K562 (cell line): ENCODE results near the gene TRRAP. TPM values are rescaled to one million over a fixed set of nuclear protein-coding genes. Genes with fewer than 3 reads are reported as not detected.
A peak's percentile ranks its signal among the peaks of the same experiment; 100 is the strongest.

Source experiments
- CTBP1 ChIP-seq: fragments of 450-650 bp; IDR thresholded peaks from 2 replicates; pipeline ENCODE4 v1.6.1; 2016; ENCODE audit warnings: borderline replicate concordance
- E2F3 ChIP-seq: fragments of 250-450 bp; sonication (Bioruptor Pico); IDR thresholded peaks from 2 replicates; pipeline ENCODE4 v1.4.0; 2020; ENCODE audit warnings: mild to moderate bottlenecking
- ELK3 ChIP-seq: fragments of 450-650 bp; formaldehyde crosslinking; IDR thresholded peaks from 2 replicates; pipeline ENCODE4 v1.4.0; 2020; ENCODE audit warnings: mild to moderate bottlenecking
- EWSR1 ChIP-seq: fragments of 450-650 bp; IDR thresholded peaks from 2 replicates; pipeline ENCODE4 v1.6.1; 2018; ENCODE audit warnings: borderline replicate concordance, mild to moderate bottlenecking, low read depth, moderate library complexity; ENCODE audit not compliant: partially characterized antibody
- HNRNPL ChIP-seq: fragments of 200-400 bp; formaldehyde crosslinking; IDR thresholded peaks from 2 replicates; pipeline ENCODE4 v1.6.1; 2017; ENCODE audit warnings: low read depth, mild to moderate bottlenecking, low read length
- JUN ChIP-seq, 2 experiments: sonication (generic) in 1 of 2; formaldehyde crosslinking in 1 of 2; IDR thresholded peaks; 2 replicates each; pipeline versions ENCODE4 v1.6.1 to v1.8.0; 2012 to 2022; ENCODE audit warnings: borderline replicate concordance in 2 of 2, mild to moderate bottlenecking in 2 of 2, improper control_type of control experiment in 1 of 2, low read depth in 1 of 2, low read length in 1 of 2, missing genetic modification reagents in 1 of 2
- KHSRP ChIP-seq: fragments of 450-650 bp; IDR thresholded peaks from 2 replicates; pipeline ENCODE4 v1.6.1; 2017
- NFIX ChIP-seq: fragments of 250-450 bp; sonication (Bioruptor Pico); IDR thresholded peaks from 2 replicates; pipeline ENCODE4 v1.4.0; 2020; ENCODE audit warnings: low read depth, mild to moderate bottlenecking, moderate library complexity
- POLR2AphosphoS5 ChIP-seq: IDR thresholded peaks from 2 replicates; pipeline ENCODE4 v1.6.1; 2011; ENCODE audit warnings: mild to moderate bottlenecking, low read depth, low read length, moderate library complexity; ENCODE audit not compliant: control insufficient read depth, insufficient read depth
- PREB ChIP-seq: sonication (generic); formaldehyde crosslinking; IDR thresholded peaks from 2 replicates; pipeline ENCODE4 v1.8.1; 2023; ENCODE audit warnings: mild to moderate bottlenecking, missing genetic modification reagents
- ZBTB7A ChIP-seq: IDR thresholded peaks from 2 replicates; pipeline ENCODE4 v1.6.1; 2011; ENCODE audit warnings: low read depth, mild to moderate bottlenecking, low read length, moderate library complexity, borderline replicate concordance; ENCODE audit not compliant: control insufficient read depth
- ZC3H8 ChIP-seq: fragments of 450-650 bp; IDR thresholded peaks from 2 replicates; pipeline ENCODE4 v1.6.1; 2017
- ZNF507 ChIP-seq: conservative IDR thresholded peaks from 2 replicates; pipeline ENCODE4 v1.6.1; 2017; ENCODE audit warnings: missing genetic modification characterization, missing compliant biosample characterization
- ZNF644 ChIP-seq: fragments of 200-800 bp; sonication (Bioruptor generic); IDR thresholded peaks from 2 replicates; pipeline ENCODE4 v1.6.1; 2016; ENCODE audit warnings: low read depth, missing genetic modification characterization, missing compliant biosample characterization
- ZNF696 ChIP-seq: fragments of 250-450 bp; sonication (Bioruptor Pico); conservative IDR thresholded peaks from 2 replicates; pipeline ENCODE4 v1.4.0; 2020; ENCODE audit warnings: mild to moderate bottlenecking, moderate library complexity
- ZSCAN32 ChIP-seq: fragments of 450-650 bp; formaldehyde crosslinking; IDR thresholded peaks from 2 replicates; pipeline ENCODE4 v1.4.0; 2020; ENCODE audit warnings: mild to moderate bottlenecking, moderate library complexity
- polyA plus RNA-seq, 8 experiments: library from polyadenylated mRNA; depleted of rRNA in 4 of 8; stranded (reverse) in 5 of 8; unstranded in 3 of 8; fragments of >200 nt; fragmentation: Nextera tagmentation in 2 of 8; fragmentation: Illumina TruSeq in 1 of 8; extraction: Ambion mirVana in 2 of 8; extraction: Trizol in 1 of 8; gene quantifications; 2 replicates each; pipeline versions ENCODE4 v1.2.1 to v1.2.3, GENCODE V29; 2011 to 2014; ENCODE audit warnings: inconsistent platforms in 1 of 8, missing spikeins in 1 of 8
- total RNA-seq, 7 experiments: library from RNA; depleted of rRNA in 6 of 7; stranded (reverse); fragments of >200 nt in 6 of 7; fragmentation: Illumina TruSeq in 2 of 7; extraction: Trizol in 2 of 7; gene quantifications; 2 replicates each; pipeline versions ENCODE4 v1.2.1 to v1.2.3, GENCODE V29; 2011 to 2021; ENCODE audit warnings: low replicate concordance in 1 of 7
- TF ChIP-seq, protein P1 (sequence below): fragments of 250-450 bp; sonication (Bioruptor Pico); IDR thresholded peaks from 2 replicates; pipeline ENCODE4 v1.5.0; 2020; ENCODE audit warnings: mild to moderate bottlenecking
- TF ChIP-seq, protein P2 (sequence below): fragments of 250-450 bp; sonication (Bioruptor Pico); IDR thresholded peaks from 2 replicates; pipeline ENCODE4 v1.4.0; 2020; ENCODE audit warnings: mild to moderate bottlenecking, moderate library complexity
- TF ChIP-seq, protein P3 (sequence below): fragments of 250-450 bp; sonication (Bioruptor Pico); IDR thresholded peaks from 2 replicates; pipeline ENCODE4 v1.5.0; 2021; ENCODE audit warnings: mild to moderate bottlenecking, borderline replicate concordance

TRRAP gene
- total and polyA plus RNA-seq, 9 of the 15 experiments (the other 6 are each of a cell fraction or from before 2014, with no cell fraction given) = 1.3 to 47.2 (median 9.7) TPM

DNA sequence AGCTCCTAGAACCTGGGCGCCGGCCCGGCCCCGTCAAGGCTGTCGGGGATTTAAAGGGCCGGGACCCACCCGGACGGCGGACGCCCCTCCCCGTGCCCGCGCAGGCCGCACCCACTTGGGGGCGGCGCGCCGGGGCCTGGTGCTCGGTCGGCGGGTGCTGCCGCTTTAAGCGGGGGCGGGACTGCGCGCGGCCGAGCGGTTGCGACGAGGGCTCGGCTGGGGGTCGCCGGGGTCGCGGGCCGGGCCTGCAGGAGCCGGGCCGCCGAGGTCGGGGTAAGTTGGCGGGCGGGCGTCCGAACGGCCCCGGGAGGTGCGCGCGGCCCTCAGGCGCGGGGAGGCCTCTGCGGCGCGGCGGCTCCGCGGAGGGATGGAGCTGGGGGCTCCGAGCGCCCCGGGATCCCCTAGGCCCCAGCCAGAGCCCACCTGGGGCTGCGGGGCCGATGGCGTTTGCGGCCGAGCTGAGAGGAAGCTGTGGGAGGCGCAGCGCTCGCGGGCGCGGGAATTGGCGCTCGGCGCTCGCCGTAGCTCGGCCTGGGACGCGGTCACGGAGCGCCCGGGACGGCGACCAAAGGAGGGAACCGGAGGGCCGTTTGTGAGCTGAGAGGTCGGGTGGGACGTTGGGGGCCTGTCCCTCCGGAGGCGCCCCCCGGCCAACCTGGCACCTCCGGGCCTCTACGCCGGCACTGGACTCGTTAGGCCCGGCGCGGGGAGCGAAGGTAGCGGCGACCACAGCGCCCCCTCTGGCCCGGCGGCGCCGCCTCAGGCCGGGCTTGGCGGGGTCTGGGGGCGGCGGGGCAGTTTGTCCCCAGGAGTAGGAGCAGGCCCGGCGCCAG is at the start of gene TRRAP (continued):
- TF ChIP-seq, protein P1, sequence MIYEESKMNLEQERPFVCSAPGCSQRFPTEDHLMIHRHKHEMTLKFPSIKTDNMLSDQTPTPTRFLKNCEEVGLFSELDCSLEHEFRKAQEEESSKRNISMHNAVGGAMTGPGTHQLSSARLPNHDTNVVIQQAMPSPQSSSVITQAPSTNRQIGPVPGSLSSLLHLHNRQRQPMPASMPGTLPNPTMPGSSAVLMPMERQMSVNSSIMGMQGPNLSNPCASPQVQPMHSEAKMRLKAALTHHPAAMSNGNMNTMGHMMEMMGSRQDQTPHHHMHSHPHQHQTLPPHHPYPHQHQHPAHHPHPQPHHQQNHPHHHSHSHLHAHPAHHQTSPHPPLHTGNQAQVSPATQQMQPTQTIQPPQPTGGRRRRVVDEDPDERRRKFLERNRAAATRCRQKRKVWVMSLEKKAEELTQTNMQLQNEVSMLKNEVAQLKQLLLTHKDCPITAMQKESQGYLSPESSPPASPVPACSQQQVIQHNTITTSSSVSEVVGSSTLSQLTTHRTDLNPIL = no peak
- no peak for TF ChIP-seq KHSRP
- peak; percentile 60; the same call in 1 of the 2 replicates for TF ChIP-seq CTBP1
- peak; percentile 15; the same call in 1 of the 2 replicates for TF ChIP-seq JUN (IDR thresholded peaks at IDR 0.05; ENCODE audit: borderline replicate concordance, low read depth, low read length)
- peak; percentile 45; the same call in 1 of the 2 replicates for TF ChIP-seq JUN (CRISPR knock-in tag; IDR thresholded peaks at IDR 0.05; ENCODE audit: borderline replicate concordance)
- no peak for TF ChIP-seq ZC3H8
- TF ChIP-seq PREB (CRISPR knock-in tag) = no peak
- TF ChIP-seq, protein P2, sequence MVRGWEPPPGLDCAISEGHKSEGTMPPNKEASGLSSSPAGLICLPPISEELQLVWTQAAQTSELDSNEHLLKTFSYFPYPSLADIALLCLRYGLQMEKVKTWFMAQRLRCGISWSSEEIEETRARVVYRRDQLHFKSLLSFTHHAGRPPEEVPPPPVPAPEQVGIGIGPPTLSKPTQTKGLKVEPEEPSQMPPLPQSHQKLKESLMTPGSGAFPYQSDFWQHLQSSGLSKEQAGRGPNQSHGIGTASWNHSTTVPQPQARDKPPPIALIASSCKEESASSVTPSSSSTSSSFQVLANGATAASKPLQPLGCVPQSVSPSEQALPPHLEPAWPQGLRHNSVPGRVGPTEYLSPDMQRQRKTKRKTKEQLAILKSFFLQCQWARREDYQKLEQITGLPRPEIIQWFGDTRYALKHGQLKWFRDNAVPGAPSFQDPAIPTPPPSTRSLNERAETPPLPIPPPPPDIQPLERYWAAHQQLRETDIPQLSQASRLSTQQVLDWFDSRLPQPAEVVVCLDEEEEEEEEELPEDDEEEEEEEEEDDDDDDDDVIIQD (CRISPR knock-in tag) = no peak
- TF ChIP-seq ZSCAN32 (CRISPR knock-in tag) = no peak
- TF ChIP-seq NFIX (CRISPR knock-in tag) = no peak
- TF ChIP-seq ZBTB7A = peak; percentile 99
- peak; percentile 68 for TF ChIP-seq POLR2AphosphoS5
- no peak for TF ChIP-seq ELK3 (CRISPR knock-in tag)
- no peak for TF ChIP-seq ZNF507 (tag)
- TF ChIP-seq ZNF644 (tag) = no peak
- TF ChIP-seq HNRNPL = no peak
- TF ChIP-seq E2F3 (CRISPR knock-in tag) = peak; percentile 66; the same call in 1 of the 2 replicates
- TF ChIP-seq, protein P3, sequence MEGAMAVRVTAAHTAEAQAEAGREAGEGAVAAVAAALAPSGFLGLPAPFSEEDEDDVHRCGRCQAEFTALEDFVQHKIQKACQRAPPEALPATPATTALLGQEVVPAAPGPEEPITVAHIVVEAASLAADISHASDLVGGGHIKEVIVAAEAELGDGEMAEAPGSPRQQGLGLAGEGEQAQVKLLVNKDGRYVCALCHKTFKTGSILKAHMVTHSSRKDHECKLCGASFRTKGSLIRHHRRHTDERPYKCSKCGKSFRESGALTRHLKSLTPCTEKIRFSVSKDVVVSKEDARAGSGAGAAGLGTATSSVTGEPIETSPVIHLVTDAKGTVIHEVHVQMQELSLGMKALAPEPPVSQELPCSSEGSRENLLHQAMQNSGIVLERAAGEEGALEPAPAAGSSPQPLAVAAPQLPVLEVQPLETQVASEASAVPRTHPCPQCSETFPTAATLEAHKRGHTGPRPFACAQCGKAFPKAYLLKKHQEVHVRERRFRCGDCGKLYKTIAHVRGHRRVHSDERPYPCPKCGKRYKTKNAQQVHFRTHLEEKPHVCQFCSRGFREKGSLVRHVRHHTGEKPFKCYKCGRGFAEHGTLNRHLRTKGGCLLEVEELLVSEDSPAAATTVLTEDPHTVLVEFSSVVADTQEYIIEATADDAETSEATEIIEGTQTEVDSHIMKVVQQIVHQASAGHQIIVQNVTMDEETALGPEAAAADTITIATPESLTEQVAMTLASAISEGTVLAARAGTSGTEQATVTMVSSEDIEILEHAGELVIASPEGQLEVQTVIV (CRISPR knock-in tag) = 0 out of 2 replicates have a peak, but pooled peaks have one; percentile 27
- no peak for TF ChIP-seq EWSR1
- no peak for TF ChIP-seq ZNF696 (CRISPR knock-in tag)
